Mesenteric fat pad (tissue), 1 donor: ENCODE measurements around the gene HEG1. TPM values are rescaled to one million over a fixed set of nuclear protein-coding genes. Genes with fewer than 3 reads are reported as not detected.

ENCODE experiments used
- DNase-seq: peaks from one replicate; pipeline ENCODE4 v3.0.0-alpha.2; 2020; ENCODE audit warnings: low spot score
- total RNA-seq: library from RNA; stranded (reverse); fragmentation: NEBNext Ultra II Directional; extraction: Animal tissue kit (Norgen Biotek cat#: 25700); gene quantifications from one replicate; pipeline ENCODE4 v1.2.1, GENCODE V29; 2021
- donor health status: DM: yes; HTN: yes; CAD: no.

HEG1 gene
- total RNA-seq, 1 donor from 2014 or later: 102 TPM

- DNase-seq: no peak
Observed at GRCh38 chr3:124997303-124998246, 58.2 kb downstream of the HEG1 start.

DNA sequence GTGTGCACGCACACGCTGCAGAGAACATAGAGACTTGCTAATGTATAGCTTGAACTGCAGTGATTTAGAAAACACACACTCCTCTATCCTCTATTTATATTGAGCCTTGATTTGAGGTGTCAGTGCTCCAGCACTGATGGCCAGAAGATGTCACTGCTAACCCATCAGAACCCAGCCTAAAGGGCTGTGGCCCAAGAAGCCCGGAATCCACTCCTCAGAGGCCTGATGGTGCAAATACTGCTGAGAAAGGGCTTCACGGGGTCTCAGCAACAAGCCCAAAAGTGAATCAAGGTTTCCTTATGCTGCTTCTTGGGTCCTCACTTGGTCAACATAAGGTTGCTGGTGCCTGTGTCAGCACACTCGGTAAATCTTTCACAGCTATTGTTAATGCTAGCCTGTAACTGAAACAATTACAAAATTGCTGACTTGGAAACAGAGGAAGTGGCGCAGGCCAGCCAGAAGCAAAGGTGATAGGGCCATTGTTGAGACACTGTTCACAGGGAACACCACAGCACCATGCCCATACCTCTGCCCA, 60.3 kb downstream of the HEG1 start:
- no peak for DNase-seq

DNA sequence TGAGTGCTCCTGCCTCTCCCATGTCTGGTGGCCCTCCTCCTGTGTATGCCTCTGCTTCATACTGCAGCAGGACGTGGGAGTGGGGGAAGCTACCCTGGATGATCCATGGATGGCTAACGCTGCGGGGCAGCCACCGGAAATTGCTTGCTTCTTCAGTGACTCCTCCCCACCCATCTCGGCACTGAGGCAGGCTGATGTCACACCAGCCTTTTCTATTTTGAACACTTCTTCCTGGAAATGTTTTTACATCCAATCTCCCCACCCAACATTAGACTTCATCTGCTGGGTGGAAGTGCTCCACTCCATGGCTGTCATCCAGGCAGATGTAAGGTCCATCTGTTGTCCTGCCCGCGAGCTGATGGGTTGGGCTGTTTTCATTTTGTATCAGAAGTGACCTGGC, 62.3 kb downstream of the HEG1 start:
- no peak for DNase-seq

- no peak for DNase-seq
Observed at GRCh38 chr3:124992041-124992440, 63.8 kb downstream of the HEG1 start.

DNA sequence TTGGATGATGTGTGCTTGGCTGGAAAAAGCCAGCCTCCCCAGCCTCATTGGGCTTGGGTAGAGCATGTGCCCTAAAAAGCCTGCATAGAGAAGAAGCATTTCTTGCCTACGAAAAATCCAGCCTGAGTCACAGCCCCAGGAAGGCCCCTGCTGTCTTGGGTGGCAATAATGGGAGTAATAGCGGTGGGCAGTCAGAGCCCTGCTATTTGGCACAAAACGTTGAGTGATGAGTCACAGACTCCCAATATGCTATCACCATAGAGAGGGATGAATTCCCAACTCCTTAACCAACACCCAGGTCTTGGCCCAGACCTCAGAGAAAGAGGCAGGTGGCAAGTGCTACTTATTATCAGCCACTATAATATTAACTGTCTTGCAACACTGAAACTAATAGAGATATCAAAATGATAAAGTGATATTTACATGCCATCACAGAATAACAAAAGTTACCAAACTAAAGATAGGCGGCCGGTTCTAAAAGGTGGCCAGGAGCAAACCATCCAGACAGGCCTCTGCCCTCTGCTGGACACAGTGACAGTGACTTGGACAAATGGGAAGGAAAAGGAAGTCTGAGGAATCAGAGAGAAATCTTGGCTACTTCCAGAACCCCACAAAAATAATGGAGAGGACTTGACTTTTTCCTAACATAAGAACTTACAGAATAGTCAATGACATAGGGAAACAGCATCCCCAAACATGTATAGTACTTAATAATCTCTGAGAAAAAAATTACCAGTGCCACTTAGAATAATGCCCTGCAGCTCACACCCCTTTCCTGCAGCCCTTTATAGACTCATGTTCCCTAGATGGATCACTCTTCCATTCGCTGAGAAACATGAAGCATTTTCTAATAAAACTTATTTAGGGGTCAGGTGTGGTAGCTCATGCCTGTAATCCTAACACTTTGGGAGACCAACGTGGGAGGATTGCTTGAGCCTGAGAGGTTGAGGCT, 69.3 kb downstream of the HEG1 start:
- no peak for DNase-seq

- no peak for DNase-seq
Observed at GRCh38 chr3:124985349-124985748, 70.4 kb downstream of the HEG1 start.

DNA sequence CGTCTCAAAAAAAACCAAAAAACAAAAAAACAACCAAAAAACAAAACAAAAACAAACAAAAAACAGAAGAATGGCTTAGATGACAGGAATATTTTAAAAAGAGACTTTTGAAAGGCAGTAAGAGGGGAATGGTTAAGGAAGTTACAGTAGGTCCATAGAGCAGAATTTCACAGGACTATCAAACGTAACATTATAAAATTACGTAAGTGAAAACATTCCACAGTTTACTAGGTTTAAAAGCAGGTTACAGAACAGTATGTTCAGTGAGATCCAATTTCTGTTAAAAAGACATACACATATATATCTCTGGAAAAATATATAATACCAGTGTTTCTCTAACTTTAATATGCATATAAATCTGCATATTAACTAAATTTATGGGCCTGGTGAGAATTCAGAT, 71.0 kb downstream of the HEG1 start:
- no peak for DNase-seq

DNA sequence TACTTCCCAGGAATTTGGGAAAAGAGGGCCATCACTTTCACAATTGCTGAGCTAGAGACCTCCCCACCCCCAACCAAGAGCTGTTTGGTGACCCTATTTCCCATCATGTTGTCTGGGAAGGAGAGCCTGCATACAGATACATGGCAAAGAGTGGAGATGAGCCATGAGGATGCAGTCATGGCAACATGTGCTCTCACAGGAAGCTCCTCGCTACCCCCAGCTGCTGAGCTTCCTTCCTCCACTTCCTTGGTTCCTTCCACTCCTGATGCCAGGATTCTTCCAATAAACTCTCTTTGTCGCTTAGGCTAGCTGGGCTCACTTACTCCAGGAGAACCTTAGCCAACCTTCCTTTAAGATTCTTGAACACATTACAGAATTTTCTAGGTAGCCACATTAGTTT, 72.9 kb downstream of the HEG1 start:
- DNase-seq: no peak

DNA sequence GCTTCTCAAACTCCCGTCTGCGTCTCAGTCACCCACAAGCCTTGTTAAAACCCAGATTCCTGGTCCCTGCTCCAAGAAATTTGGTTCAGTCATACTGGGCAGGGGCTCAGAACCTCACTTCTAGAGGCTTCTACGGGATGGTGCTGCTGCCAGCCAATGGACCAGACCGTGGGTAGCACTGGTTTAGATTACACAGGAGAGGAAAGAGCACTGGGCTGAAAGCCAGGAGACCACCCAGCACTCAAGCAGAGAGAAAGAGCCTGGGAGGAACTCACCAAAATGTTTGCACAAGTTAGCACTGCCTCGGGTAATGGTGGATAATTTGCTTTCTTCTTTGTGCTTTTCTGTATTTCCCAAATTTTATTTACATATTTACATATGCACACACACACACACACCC, 74.3 kb downstream of the HEG1 start:
- no peak for DNase-seq

DNA sequence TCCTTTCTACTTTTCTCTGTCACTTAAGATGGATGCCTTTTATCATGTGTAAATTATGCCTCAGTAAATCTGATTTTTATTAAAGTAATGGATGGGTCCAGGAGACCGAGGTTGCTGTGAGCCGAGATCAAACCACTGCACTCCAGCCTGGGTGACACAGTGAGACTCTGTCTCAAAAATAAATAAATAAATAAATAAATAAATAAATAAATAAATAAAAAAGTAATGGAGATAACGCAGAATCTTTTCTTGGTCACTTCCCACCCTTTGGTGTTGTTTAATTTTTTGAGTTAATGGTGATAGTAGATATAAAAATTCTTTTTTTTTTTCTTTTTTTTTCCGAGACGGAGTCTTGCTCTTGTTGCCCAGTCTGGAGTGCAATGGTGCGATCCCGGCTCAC, 77.2 kb downstream of the HEG1 start:
- DNase-seq: no peak

DNA sequence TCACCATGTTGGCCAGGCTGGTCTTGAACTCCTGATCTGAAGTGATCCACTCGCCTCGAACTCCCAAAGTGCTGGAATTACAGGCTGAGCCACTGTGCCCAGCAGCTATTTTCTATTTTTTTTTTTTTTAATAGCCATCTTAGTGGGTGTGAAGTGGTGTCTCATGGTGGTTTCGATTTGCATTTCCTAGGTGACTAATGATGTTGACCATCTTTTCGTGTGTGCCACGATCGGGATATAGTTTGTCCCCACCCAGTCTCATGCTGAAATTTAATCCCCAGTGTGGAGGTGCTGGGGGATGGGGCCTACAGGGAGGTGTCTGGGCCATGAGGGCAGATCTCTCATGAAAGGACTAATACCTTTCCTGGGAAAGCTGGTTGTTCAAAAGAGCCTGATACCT, 79.4 kb downstream of the HEG1 start:
- no peak for DNase-seq

- no peak for DNase-seq
Observed at GRCh38 chr3:124974691-124975090, 81.1 kb downstream of the HEG1 start.

- no peak for DNase-seq
Observed at GRCh38 chr3:124973290-124973689, 82.5 kb downstream of the HEG1 start.

DNA sequence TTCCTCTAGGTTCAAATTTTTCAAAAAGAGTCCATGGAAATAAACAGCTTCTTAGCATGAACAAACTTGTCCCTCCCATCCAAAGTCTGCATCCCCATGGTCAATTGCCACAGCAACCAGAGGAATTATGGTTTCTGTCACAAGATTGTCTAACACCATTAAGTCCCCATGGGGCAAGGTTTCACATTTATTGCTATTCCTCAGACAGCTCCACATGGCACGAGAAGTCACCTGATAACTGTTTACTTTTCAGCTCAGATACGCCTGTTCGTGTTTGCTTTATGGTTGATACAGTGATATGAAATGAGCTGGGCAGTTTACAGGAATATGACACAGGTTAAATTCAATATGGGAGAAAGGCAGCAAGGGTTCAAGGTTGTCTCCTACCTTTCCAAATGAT, 83.3 kb downstream of the HEG1 start:
- DNase-seq: no peak

DNA sequence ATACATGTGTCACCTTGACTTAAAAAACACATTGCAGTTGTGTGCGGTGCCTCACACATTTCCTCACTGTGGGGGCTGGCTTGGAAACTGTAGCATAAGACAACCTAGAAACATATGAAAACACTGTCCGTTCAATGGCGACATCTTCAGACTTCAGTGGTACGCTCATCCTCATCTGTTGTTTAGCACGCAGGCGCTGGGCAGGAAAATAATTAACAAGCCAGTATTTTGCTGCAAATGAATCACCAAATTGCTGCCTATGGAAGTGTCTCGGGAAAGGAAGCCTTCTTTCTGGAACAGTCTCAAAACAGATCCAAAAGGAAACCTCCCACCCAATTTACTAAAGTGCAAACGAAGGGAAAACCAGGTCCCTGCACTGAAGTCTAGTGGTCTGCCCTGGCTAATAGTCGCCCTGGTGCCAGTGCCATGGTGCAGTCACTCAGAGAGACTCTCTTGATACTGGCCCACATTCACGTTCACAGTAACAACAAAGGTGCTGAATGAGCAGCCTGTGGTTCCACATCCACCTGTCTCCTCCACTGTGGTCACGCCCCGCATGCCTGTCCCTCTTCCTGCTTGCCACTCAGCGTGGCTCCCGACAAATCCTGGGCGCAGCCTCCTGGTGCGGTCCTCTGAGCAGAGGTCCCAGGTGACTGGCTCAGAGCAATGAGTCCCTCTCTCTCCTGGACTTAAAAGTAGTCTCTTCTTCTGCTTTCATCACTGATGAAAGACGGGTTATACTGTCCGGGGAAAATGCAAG, 85.7 kb downstream of the HEG1 start:
- DNase-seq: no peak

DNA sequence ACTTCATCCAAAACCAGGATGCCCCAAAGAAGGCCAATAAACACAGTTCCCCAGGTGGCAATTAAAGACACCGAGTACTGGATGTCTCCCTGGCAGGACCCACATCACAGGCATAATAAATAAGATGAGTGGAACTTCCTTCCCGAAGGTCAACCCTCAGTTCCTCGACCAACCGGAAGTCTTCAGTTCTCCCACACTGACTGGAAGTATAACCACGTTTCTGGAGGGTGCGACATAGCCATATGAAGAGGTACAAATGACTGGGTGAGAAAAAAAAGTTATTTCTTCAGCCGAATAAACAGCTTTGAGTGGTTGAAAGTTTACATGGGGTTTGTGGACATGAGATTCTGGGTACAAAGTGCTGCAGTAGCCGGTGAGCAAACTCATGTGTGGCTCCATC, 86.6 kb downstream of the HEG1 start:
- no peak for DNase-seq

DNA sequence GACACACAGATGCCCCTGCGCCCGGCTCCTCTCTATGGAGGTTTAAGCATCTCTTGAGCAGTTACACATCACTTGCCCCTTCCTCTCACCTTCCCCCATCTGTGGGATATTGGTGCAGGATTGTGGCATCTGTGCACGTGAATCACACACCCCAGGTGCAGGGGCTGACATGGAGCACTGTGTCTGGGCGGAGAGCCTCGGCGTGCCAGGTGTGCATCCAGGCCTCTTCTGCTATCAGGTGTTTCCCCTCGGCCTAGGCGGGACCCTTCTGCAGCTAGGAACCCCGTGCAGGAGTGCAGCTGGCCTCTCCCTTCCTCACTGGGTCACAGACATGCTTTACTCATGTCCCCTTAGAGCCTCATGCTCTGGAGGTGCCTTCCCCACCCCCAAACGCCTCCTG, 87.8 kb downstream of the HEG1 start:
- no peak for DNase-seq

DNA sequence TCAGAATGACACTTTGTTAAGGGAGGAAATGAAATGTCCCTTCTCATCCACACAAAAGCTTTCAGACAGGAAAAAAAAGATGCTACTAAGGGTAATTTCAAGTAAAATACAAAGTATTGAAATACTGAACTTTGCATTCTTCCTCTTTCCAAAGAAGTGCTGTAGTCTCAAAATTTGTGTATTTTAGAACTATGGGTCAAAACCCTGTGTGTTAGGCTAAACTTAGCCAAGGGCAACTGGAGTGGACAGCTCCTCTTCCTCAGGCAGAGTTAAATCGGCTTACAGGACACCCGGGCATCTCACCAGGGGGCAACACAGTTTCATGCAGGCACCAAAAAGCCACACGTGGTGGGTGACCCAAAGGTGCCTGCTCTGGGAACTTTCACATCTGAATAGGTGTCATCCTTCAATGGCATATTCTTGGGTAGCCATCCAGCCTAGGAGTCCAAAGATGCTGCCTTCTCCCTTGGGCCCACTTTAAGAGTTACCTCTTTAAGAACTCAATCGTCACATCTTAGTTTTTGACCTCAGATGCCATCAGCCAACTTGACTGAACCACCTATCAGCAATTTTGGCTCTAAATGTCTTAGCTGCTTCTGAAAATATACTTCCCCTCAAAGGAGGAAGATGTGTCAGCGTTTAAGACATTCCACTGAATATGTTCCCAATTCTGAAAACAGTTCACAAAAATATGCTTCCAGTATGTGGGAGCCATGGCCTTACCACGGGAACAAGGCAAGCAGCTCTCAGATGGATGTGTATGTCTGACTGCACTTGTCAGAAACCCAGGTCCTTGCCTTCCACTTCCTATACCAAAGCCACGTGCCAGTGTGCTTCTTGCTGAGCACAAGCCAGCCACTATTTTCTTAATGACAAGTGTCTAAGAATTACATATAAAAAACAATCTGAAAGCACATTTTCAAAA, 89.0 kb downstream of the HEG1 start:
- DNase-seq: no peak

DNA sequence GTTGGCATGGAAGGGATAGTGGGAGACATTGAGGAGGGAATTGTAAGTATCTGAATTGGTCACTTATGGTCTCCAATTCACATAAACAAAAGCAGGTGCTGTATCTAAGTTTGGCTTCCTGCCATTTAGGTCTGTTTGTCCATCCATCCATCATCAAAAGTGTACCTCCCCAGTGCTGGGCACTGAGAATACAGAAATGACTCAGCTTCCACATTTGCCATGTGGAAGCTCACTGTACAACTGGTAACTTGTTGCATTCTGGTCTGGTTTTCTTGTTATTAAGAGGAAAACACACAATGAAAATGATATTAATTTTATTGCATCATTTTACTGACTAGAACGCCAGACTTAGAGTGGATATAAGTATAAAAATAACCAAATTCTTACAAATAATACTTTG, 90.4 kb downstream of the HEG1 start:
- no peak for DNase-seq

DNA sequence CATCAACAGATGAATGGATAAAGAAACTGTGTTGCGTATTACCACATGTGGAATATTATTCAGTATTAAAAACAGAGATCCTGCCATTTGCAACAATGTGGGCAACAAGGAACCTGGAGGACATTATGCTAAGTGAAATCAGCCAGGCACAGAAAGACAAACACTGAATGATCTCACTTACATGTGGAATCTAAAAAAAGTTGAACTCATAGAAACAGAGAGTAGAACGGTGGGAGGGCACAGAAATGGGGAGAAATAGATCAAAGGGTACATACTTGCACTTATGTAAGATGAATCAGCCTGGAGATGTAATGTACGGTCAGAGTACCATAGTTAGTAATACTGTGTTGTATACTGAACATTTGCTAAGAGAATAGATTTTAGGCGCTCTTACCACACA, 91.4 kb downstream of the HEG1 start:
- DNase-seq: no peak
